ENCODE measurements around the gene CHAF1A. TPM values are rescaled to one million over a fixed set of nuclear protein-coding genes. Genes with fewer than 3 reads are reported as not detected.

Gene CHAF1A
- total RNA-seq, 1 donor from 2014 or later: 6.8 TPM

- TF ChIP-seq CTCF (IDR thresholded peaks at IDR 0.05; ENCODE audit: insufficient read depth, low read length, poor library complexity, severe bottlenecking): no peak
- Histone ChIP-seq H3K36me3 (ENCODE audit: control insufficient read depth, insufficient read depth, low read length) (peaks cover 5% of the 10 kb centered on the region), H3K4me3 (ENCODE audit: low read depth, low read length) (no peak overlapping the region), H3K27me3 (ENCODE audit: control insufficient read depth, insufficient read depth, low read length) (no peaks in the 10 kb centered on the region)
- no peak for DNase-seq (ENCODE audit: low read depth)
Measured at GRCh38 chr19:4487572-4487971, 85.1 kb downstream of the CHAF1A start.

DNA sequence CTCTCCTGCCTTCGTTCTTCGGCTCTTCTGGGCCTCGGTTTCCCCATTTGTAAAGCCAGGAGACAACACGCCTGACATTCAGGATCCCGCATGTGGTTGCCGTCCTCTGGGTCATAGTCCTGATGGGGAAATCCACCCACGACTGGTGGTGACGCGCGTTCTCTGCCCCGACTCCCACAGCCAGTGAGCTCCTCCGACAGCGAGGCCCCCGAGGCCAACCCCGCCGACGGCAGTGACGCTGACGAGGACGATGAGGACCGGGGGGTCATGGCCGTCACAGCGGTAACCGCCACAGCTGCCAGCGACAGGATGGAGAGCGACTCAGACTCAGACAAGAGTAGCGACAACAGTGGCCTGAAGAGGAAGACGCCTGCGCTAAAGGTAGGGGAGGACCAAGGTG is 86.1 kb downstream of the CHAF1A start:
- Histone ChIP-seq H3K36me3 (ENCODE audit: control insufficient read depth, insufficient read depth, low read length) (peaks cover 7% of the 10 kb centered on the region), H3K4me3 (ENCODE audit: low read depth, low read length) (no peak overlapping the region), H3K27me3 (ENCODE audit: control insufficient read depth, insufficient read depth, low read length) (no peaks in the 10 kb centered on the region)
- no peak for DNase-seq (ENCODE audit: low read depth)
- TF ChIP-seq CTCF (IDR thresholded peaks at IDR 0.05; ENCODE audit: insufficient read depth, low read length, poor library complexity, severe bottlenecking): no peak

DNA sequence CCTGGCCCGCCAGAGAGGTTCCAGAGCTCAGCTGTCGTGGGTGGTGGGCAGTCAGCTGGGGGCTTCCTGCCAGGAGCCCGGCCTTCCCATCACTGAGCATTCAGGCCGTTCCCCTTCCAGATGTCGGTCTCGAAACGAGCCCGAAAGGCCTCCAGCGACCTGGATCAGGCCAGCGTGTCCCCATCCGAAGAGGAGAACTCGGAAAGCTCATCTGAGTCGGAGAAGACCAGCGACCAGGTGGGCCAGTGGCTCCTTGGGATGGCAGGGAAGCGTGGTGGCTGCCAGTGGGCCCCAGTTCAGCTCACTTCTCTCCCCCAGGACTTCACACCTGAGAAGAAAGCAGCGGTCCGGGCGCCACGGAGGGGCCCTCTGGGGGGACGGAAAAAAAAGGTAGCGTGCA is 89.0 kb downstream of the CHAF1A start:
- Histone ChIP-seq H3K27me3 (ENCODE audit: control insufficient read depth, insufficient read depth, low read length) (no peaks in the 10 kb centered on the region), H3K4me3 (ENCODE audit: low read depth, low read length) (no peak overlapping the region), H3K36me3 (ENCODE audit: control insufficient read depth, insufficient read depth, low read length) (peaks cover 9% of the 10 kb centered on the region)
- no peak for DNase-seq (ENCODE audit: low read depth)
- no peak for TF ChIP-seq CTCF (IDR thresholded peaks at IDR 0.05; ENCODE audit: insufficient read depth, low read length, poor library complexity, severe bottlenecking)

DNA sequence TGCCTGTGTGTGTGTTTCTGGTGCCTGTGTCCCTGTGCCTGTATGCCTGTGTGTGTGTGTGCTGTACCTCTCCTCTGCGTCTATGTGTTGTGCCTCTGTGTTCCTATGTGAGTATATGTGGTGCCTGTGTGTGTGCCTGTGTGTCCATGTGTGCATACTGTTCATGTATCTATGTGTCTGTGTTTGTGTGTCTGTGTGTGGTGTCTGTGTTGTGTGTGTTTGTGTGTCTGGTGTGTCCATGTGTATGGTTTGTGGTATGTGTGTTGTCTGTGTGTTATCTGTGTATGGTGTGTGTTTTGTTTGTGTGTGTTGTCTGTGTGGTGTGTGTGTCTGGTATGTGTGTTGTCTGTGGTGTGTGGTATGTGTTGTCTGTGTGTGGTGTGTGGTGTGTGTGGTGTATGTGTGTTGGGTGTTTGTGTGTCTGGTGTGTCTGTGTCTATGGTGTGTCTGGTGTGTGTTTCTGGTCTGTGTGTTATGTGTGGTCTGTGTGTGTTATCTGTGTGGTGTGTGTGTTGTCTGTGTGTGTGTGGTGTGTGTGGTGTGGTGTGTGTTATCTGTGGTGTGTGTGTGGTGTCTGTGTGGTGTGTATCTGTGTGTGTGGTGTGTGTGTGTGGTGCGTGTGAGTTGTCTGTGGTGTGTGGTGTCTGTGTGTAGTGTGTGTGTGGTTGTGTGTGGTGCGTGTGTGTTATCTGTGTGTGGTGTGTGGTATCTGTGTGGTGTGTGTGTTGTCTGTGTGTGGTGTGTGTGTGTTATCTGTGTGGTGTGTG is 90.1 kb downstream of the CHAF1A start:
- no peak for TF ChIP-seq CTCF (IDR thresholded peaks at IDR 0.05; ENCODE audit: insufficient read depth, low read length, poor library complexity, severe bottlenecking)
- DNase-seq (ENCODE audit: low read depth): no peak
- peaks cover 9% of the 10 kb centered on the region for H3K36me3 ChIP-seq (ENCODE audit: control insufficient read depth, insufficient read depth, low read length)
- H3K27me3 ChIP-seq (ENCODE audit: control insufficient read depth, insufficient read depth, low read length): no peaks in the 10 kb centered on the region
- no peak overlapping the region for H3K4me3 ChIP-seq (ENCODE audit: low read depth, low read length)

Other genes with a start within 250 kb of the CHAF1A start
- not detected in 2 replicates for gene CREB3L3, start 249.0 kb upstream of the CHAF1A start, total RNA-seq
- gene SIRT6, start 220.1 kb upstream of the CHAF1A start, total RNA-seq: 58.8 and 59.2 TPM in 2 replicates
- 0.33 and 0.34 TPM in 2 replicates for gene ANKRD24, start 220.0 kb upstream of the CHAF1A start, total RNA-seq
- gene EBI3, start 173.1 kb upstream of the CHAF1A start, total RNA-seq: 2.5 and 3.9 TPM in 2 replicates
- gene YJU2, start 155.6 kb upstream of the CHAF1A start, total RNA-seq: 33.0 and 37.2 TPM in 2 replicates
- gene SHD, start 123.4 kb upstream of the CHAF1A start, total RNA-seq: not detected in 2 replicates
- not detected in 2 replicates for gene TMIGD2, start 100.3 kb upstream of the CHAF1A start, total RNA-seq
- gene FSD1, start 98.0 kb upstream of the CHAF1A start, total RNA-seq: 11.3 and 13.2 TPM in 2 replicates
- gene STAP2, start 63.8 kb upstream of the CHAF1A start, total RNA-seq: 78.5 and 84.8 TPM in 2 replicates
- 6.4 and 6.6 TPM in 2 replicates for gene MPND, start 59.1 kb upstream of the CHAF1A start, total RNA-seq
- 60.9 and 72.0 TPM in 2 replicates for gene SH3GL1, start 2.1 kb upstream of the CHAF1A start, total RNA-seq
- 62.3 and 66.0 TPM in 2 replicates for gene UBXN6, start 55.2 kb downstream of the CHAF1A start, total RNA-seq
- gene HDGFL2, start 69.7 kb downstream of the CHAF1A start, total RNA-seq: 67.0 and 82.0 TPM in 2 replicates
- under 0.01 and 0.04 TPM in 2 replicates for gene PLIN4, start 115.8 kb downstream of the CHAF1A start, total RNA-seq
- gene PLIN5, start 132.6 kb downstream of the CHAF1A start, total RNA-seq: 0.07 TPM in 1 of 2 replicates, not detected in the other
- gene LRG1, start 137.4 kb downstream of the CHAF1A start, total RNA-seq: 0.21 and 0.25 TPM in 2 replicates
- 0.13 and 0.55 TPM in 2 replicates for gene SEMA6B, start 157.0 kb downstream of the CHAF1A start, total RNA-seq
- gene TNFAIP8L1, start 236.9 kb downstream of the CHAF1A start, total RNA-seq: 0.75 and 1.2 TPM in 2 replicates

Data from kidney epithelial cell (primary cell).